Ureter (tissue), 1 donor: ENCODE measurements around the gene CHCHD10. TPM values are rescaled to one million over a fixed set of nuclear protein-coding genes. Genes with fewer than 3 reads are reported as not detected.
A peak's percentile ranks its signal among the peaks of the same experiment; 100 is the strongest.

Experiments used
- DNase-seq: peaks from one replicate; pipeline ENCODE4 v3.0.0-alpha.2; 2020; ENCODE audit warnings: low spot score
- total RNA-seq: library from RNA; stranded (reverse); gene quantifications from one replicate; pipeline ENCODE4 v1.2.4, GENCODE V29; 2023
- donor health status: DM: yes; HTN: yes; CAD: no.

Gene CHCHD10
- total RNA-seq, result 232 TPM

GRCh38 chr22:23767673-23768548, at the start of gene CHCHD10:
CHCHD10 (minus strand) TSS chr22:23767972; CDS start chr22:23767874, 98 bp downstream.
- peak; percentile 91 for DNase-seq

- no peak for DNase-seq
Observed at GRCh38 chr22:23817146-23817545, 49.4 kb upstream of the CHCHD10 start.

- DNase-seq, result no peak
Observed at GRCh38 chr22:23816156-23816976, 48.6 kb upstream of the CHCHD10 start.

- no peak for DNase-seq
Observed at GRCh38 chr22:23815541-23816155, 47.9 kb upstream of the CHCHD10 start.

- no peak for DNase-seq
Observed at GRCh38 chr22:23812378-23812777, 44.6 kb upstream of the CHCHD10 start.

GRCh38 chr22:23806837-23807236, 39.1 kb upstream of the CHCHD10 start:
- DNase-seq, result no peak

GRCh38 chr22:23804781-23805291, 37.1 kb upstream of the CHCHD10 start:
- DNase-seq, result no peak

GRCh38 chr22:23803001-23803819, 35.4 kb upstream of the CHCHD10 start:
- no peak for DNase-seq

GRCh38 chr22:23801886-23802377, 34.2 kb upstream of the CHCHD10 start:
- no peak for DNase-seq

GRCh38 chr22:23801238-23801821, 33.6 kb upstream of the CHCHD10 start:
- no peak for DNase-seq

GRCh38 chr22:23800297-23801237, 32.8 kb upstream of the CHCHD10 start:
- DNase-seq, result no peak

GRCh38 chr22:23796461-23796860, 28.7 kb upstream of the CHCHD10 start:
- DNase-seq, result no peak

- no peak for DNase-seq
Observed at GRCh38 chr22:23793326-23793725, 25.6 kb upstream of the CHCHD10 start.

GRCh38 chr22:23791738-23792645, 24.2 kb upstream of the CHCHD10 start:
- no peak for DNase-seq

- no peak for DNase-seq
Observed at GRCh38 chr22:23790819-23791737, 23.3 kb upstream of the CHCHD10 start.

GRCh38 chr22:23789638-23790037, 21.9 kb upstream of the CHCHD10 start:
- no peak for DNase-seq

GRCh38 chr22:23789121-23789520, 21.3 kb upstream of the CHCHD10 start:
- no peak for DNase-seq
